Body of pancreas (tissue), 4 donors: ENCODE measurements around the gene MAP3K12. TPM values are rescaled to one million over a fixed set of nuclear protein-coding genes. Genes with fewer than 3 reads are reported as not detected.
"Not testable (repeated sequence)": the region's sequence is repeated elsewhere in the genome, so short reads cannot be mapped to it uniquely, and the experiment has no call there.

Experiments
- ATAC-seq: fragments of 150-250 bp; one replicate; pipeline ENCODE4 v1.9.1; 2016
- DNase-seq, 4 donors: peaks; one replicate each; pipeline ENCODE4 v3.0.0-alpha.2; 2019
- H3K27ac ChIP-seq, 4 donors: fragments of 200-600 bp; sonication (generic); 1 replicate in 3 of 4; 2 replicates in 1 of 4; pipeline versions ENCODE4 v1.5.1 to v1.6.1; 2016 to 2019; ENCODE audit warnings: mild to moderate bottlenecking in 1 of 4, mixed read lengths in 1 of 4, moderate library complexity in 1 of 4
- H3K27me3 ChIP-seq, 2 donors: fragments of 200-600 bp; sonication (generic); one replicate each; pipeline ENCODE4 v1.6.0; 2016; ENCODE audit warnings: mild to moderate bottlenecking in 1 of 2
- H3K36me3 ChIP-seq, 2 donors: fragments of 200-600 bp; sonication (generic); replicated peaks in 1 of 2; 2 replicates each; pipeline ENCODE4 v1.5.1; 2016; ENCODE audit warnings: low read depth in 2 of 2; ENCODE audit not compliant: insufficient read depth in 1 of 2
- H3K4me1 ChIP-seq: fragments of 200-600 bp; sonication (generic); one replicate; pipeline ENCODE4 v1.6.0; 2016
- H3K4me3 ChIP-seq, 2 donors: fragments of 200-600 bp; sonication (generic); 1 replicate in 1 of 2; 2 replicates in 1 of 2; pipeline ENCODE4 v1.5.1; 2016 to 2019
- H3K9me3 ChIP-seq, 3 donors: fragments of 200-600 bp; sonication (generic); 1 replicate in 2 of 3; 2 replicates in 1 of 3; pipeline ENCODE4 v1.5.1; 2016
- POLR2A ChIP-seq, 3 donors: fragments of 450-650 bp; IDR thresholded peaks; one replicate each; pipeline ENCODE4 v1.6.1; 2016; ENCODE audit warnings: antibody characterized with exemption in 3 of 3, mild to moderate bottlenecking in 2 of 3
- WGBS, 2 donors: methylation state at CpG; one replicate each; pipeline ENCODE4 v1.1.5; 2017; 5-methylcytosine and 5-hydroxymethylcytosine counted together
- intact Hi-C: fragments of 100-400 bp; cut with DNase I; formaldehyde crosslinking; loops from one replicate; pipeline ENCODE4 v1.15.1; 2023
- total RNA-seq, 2 donors: library from RNA; depleted of rRNA; stranded (reverse); fragments of >200 nt; gene quantifications; one replicate each; pipeline ENCODE4 v1.1.0, GENCODE V29; 2016
- TF ChIP-seq, protein P1 (sequence below), 7 experiments: fragments of 450-650 bp in 4 of 7; fragments of 200-600 bp in 3 of 7; sonication (generic) in 3 of 7; IDR thresholded peaks; one replicate each; pipeline ENCODE4 v1.5.1; 2016 to 2019; ENCODE audit warnings: antibody characterized with exemption in 7 of 7

MAP3K12 gene
- 10 to 100 TPM; 10.9 to 34.6 TPM for total RNA-seq

GRCh38 chr12:53499266-53500141 is at the start of gene MAP3K12:
Gene MAP3K12, minus strand, starts transcription at chr12:53499458. Its CDS starts 12,067 bp downstream, at chr12:53487391.
- H3K9me3 ChIP-seq = no peaks in the 10 kb centered on the region
- no peak for TF ChIP-seq POLR2A (IDR thresholded peaks at IDR 0.05)
- TF ChIP-seq, protein P1, sequence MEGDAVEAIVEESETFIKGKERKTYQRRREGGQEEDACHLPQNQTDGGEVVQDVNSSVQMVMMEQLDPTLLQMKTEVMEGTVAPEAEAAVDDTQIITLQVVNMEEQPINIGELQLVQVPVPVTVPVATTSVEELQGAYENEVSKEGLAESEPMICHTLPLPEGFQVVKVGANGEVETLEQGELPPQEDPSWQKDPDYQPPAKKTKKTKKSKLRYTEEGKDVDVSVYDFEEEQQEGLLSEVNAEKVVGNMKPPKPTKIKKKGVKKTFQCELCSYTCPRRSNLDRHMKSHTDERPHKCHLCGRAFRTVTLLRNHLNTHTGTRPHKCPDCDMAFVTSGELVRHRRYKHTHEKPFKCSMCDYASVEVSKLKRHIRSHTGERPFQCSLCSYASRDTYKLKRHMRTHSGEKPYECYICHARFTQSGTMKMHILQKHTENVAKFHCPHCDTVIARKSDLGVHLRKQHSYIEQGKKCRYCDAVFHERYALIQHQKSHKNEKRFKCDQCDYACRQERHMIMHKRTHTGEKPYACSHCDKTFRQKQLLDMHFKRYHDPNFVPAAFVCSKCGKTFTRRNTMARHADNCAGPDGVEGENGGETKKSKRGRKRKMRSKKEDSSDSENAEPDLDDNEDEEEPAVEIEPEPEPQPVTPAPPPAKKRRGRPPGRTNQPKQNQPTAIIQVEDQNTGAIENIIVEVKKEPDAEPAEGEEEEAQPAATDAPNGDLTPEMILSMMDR (IDR thresholded peaks at IDR 0.05) = no peak
- peaks cover 52% of the 10 kb centered on the region for H3K4me1 ChIP-seq
- no peaks in the 10 kb centered on the region for H3K27me3 ChIP-seq
- no peaks in the 10 kb centered on the region for H3K36me3 ChIP-seq
- DNase-seq (peak in 3 of 4 donors; percentile 46 to 50 (median 48)), ATAC-seq (no peak)
- intact Hi-C loops = loop anchor here (10.0 kb wide), 1 partner anchor 145 kb away; no protein-coding TSS in a partner anchor
- H3K4me3 ChIP-seq = peak within 1 kb of the TSS in 1 of 2 donors; percentile 37
- WGBS, 2 donors = 2% methylated on average over 24 to 42 of the region's 51 CpGs
- peak within 1 kb of the TSS; percentile 93 to 99 (median 96) for H3K27ac ChIP-seq

DNA sequence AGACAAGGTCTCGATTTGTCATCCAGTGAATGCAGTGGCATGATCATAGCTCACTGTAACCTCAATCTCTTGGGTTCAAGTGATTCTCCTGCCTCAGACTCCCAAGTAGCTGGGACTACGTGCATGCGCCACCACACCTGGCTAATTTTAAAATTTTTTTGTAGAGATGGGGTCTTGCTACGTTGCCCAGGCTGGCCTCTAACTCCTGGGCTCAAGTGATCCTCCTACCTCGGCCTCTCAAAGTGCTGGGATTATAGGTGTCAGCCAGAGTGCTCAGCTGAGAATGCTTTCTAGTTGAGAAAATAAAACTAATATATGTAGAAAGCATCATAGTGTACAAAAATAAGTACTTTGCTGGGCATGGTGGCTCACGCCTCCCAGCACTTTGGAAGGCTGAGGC is 49.1 kb upstream of the MAP3K12 start:
- not testable (repeated sequence) for DNase-seq, H3K9me3 ChIP-seq, H3K4me3 ChIP-seq, H3K4me1 ChIP-seq, H3K27ac ChIP-seq, H3K27me3 ChIP-seq, ATAC-seq
- whole genome bisulfite sequencing, 2 donors = 96 to 98% methylated on average over 6 of the region's 6 CpGs
- intact Hi-C loops = loop anchor here (10.0 kb wide), 1 partner anchor 126 kb away; the partner anchor contains the start of gene ATP5MC2
- peaks cover 0 to 13% of the 10 kb centered on the region in 2 donors for H3K36me3 ChIP-seq

DNA sequence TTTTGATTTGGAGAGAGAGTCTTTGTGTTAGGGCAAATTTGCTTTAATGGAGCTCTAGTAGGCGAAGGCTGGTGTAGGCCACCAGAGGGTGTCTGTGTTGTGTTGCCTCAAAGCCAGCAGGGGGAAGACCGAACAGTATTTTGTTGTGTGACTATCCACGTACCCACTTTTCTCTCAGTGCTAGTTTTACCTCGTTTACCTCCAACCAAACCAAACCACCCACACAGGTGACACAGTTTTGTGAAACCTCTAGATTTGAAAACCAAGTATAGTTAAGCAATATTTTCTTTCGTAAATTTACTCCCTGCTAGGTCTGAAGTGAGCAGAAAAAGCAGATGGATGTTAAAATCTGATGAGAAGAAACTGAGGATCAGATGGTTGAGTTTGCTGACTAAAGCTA is 44.3 kb upstream of the MAP3K12 start:
- no peaks in the 10 kb centered on the region for H3K9me3 ChIP-seq
- DNase-seq (peak; percentile 45 to 70 (median 58)), ATAC-seq (peak; percentile 76)
- intact Hi-C loops = loop anchor here (10.0 kb wide), 1 partner anchor 131 kb away; the partner anchor contains the start of gene ATP5MC2
- peak overlapping the region in 3 of 4 donors; percentile 25 to 55 (median 43) for H3K27ac ChIP-seq
- TF ChIP-seq, protein P1 (IDR thresholded peaks at IDR 0.05) = peak; percentile 37 to 97 (median 76)
- TF ChIP-seq POLR2A (IDR thresholded peaks at IDR 0.05) = no peak
- H3K27me3 ChIP-seq = no peaks in the 10 kb centered on the region
- no peak overlapping the region for H3K4me3 ChIP-seq
- 23 to 39% methylated on average over 5 of the region's 5 CpGs for WGBS, 2 donors
- H3K4me1 ChIP-seq = peaks cover 18% of the 10 kb centered on the region
- peaks cover 0 to 15% of the 10 kb centered on the region in 2 donors for H3K36me3 ChIP-seq

GRCh38 chr12:53539526-53539925 is 40.3 kb upstream of the MAP3K12 start:
- no peaks in the 10 kb centered on the region for H3K27me3 ChIP-seq
- H3K9me3 ChIP-seq = no peaks in the 10 kb centered on the region
- no peak for DNase-seq
- ATAC-seq = no peak
- peaks cover 0 to 21% of the 10 kb centered on the region in 2 donors for H3K36me3 ChIP-seq
- peaks cover 34% of the 10 kb centered on the region for H3K4me1 ChIP-seq
- H3K27ac ChIP-seq = peak overlapping the region; percentile 33 to 81 (median 76)
- no peak overlapping the region for H3K4me3 ChIP-seq
- intact Hi-C loops = no loop called here
- 92 to 100% methylated on average over 3 of the region's 3 CpGs for WGBS, 2 donors
- TF ChIP-seq POLR2A (IDR thresholded peaks at IDR 0.05) = no peak
- TF ChIP-seq, protein P1 (IDR thresholded peaks at IDR 0.05) = no peak

GRCh38 chr12:53538209-53538689 is 39.0 kb upstream of the MAP3K12 start:
- peak; percentile 94 for ATAC-seq
- H3K27ac ChIP-seq = peak overlapping the region; percentile 33 to 81 (median 76)

More at GRCh38 chr12:53538209-53538689, 39.0 kb upstream of the MAP3K12 start:
- Histone ChIP-seq H3K4me3 (no peak overlapping the region), H3K9me3 (no peaks in the 10 kb centered on the region), H3K27me3 (no peaks in the 10 kb centered on the region), H3K36me3 (peaks cover 8 to 31% of the 10 kb centered on the region in 2 donors), H3K4me1 (peaks cover 30% of the 10 kb centered on the region)
- peak in 1 of 3 donors; percentile 7 for TF ChIP-seq POLR2A (IDR thresholded peaks at IDR 0.05)
- TF ChIP-seq, protein P1 (IDR thresholded peaks at IDR 0.05) = peak in 1 of 7 experiments; percentile 7
- intact Hi-C loops = no loop called here
- WGBS, 2 donors = 0 to 4% methylated on average over 1 of the region's 1 CpG
- DNase-seq = peak; percentile 28 to 61 (median 33)
